ENCODE measurements around the gene WDR33.
"Not testable (repeated sequence)": the region's sequence is repeated elsewhere in the genome, so short reads cannot be mapped to it uniquely, and the experiment has no call there.

WDR33 gene

DNA sequence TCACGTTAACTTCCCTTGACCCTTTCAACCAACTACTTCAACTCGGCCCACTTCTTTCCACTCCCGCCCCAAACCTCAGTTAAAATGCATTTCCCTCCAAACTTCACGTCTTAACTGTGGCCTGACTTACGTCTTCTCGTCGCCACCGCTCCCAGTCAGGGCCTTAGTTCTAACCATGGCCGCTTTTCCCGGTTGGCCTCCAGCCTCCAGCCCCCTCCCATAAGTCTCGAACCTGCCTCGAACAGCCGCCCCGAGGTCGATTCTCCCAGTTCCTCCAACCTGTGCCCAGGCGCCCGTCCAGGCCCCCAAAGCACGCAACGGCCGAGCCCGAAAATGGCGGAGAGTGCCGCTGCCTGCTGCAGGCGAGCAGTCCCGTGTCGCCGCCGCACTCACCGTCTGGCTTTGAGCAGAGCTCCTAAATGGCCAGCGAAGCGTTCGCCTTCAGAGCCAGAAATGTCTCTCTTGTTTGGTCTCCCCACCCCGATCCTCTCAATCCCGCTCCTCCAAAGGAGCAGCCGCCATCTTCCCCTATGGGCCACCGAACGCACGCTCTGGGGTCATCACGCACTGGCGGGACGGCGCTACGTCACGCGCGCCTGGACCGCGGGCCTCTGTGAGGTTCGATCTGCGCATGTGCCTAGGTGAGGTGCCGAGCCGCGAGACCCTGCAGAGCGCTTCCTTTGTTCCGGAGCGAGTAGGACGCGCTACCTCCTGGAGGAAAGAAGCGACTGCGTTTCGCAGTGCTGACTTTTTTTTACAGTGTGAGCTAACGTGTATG lies at the start of gene WDR33:
TSS of gene WDR33 (minus strand) at position 553 of the 778 bp plus-strand sequence. CDS start 40,190 bp downstream, outside the sequence.
- H3K27me3 Mint-ChIP-seq: no peaks in the 10 kb centered on the region
- DNase-seq: peak; percentile 96
- peak within 1 kb of the TSS; percentile 94 for H3K4me3 Mint-ChIP-seq
- peaks cover 47% of the 10 kb centered on the region for H3K4me1 Mint-ChIP-seq
- H3K9me3 Mint-ChIP-seq: no peaks in the 10 kb centered on the region
- peak; percentile 99 for ATAC-seq
- H3K36me3 Mint-ChIP-seq (ENCODE audit: low read depth): peaks cover 24% of the 10 kb centered on the region
- peak within 1 kb of the TSS; percentile 99 for H3K27ac Mint-ChIP-seq

DNA sequence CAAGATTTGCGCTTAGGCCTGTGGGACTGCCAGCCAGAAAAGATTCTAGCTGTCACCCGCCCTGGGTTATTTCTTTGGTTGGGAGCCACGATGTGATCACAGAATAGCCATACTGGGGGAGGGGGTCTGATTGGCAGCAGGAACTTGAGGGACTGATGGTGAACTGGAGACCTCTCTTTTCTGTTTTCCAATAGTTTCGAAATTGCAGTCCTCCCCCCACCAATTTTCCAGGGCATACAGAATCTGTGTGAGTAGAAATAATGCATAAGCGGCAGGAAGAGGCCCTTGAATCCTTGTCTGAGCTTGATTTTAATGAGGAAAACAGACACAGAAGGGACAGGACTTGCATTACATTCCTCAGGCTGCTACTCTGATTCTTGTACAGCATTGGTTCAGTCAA lies 49.2 kb upstream of the WDR33 start:
- Mint-ChIP-seq H3K9me3 (no peaks in the 10 kb centered on the region), H3K27me3 (no peaks in the 10 kb centered on the region), H3K36me3 (ENCODE audit: low read depth) (peaks cover 34% of the 10 kb centered on the region), H3K4me1 (peaks cover 32% of the 10 kb centered on the region), H3K4me3 (no peak overlapping the region), H3K27ac (no peak overlapping the region)
- DNase-seq: no peak
- no peak for ATAC-seq

DNA sequence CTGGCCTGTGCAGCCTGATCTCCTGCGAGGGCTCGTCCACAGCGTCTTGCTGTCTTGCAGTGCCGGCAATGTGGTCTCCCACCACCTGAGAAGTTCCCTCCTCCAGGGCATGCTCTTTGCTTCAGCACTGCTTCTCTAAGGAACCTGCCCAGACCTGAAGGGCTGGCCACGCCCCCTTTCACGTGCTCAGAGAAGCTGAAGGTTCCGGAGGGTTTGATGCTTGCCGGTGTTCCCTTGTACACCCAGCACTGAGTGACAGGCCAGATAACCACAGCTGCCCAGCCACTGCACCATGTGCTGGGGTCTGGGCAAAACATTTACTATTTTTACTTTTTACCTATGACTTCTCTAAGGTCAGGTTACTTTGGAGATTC lies 48.7 kb upstream of the WDR33 start:
- Mint-ChIP-seq H3K9me3 (no peaks in the 10 kb centered on the region), H3K4me3 (peak overlapping the region; percentile 24), H3K36me3 (ENCODE audit: low read depth) (peaks cover 32% of the 10 kb centered on the region), H3K27ac (no peak overlapping the region), H3K27me3 (no peaks in the 10 kb centered on the region), H3K4me1 (peaks cover 36% of the 10 kb centered on the region)
- DNase-seq (peak; percentile 61), ATAC-seq (no peak)

DNA sequence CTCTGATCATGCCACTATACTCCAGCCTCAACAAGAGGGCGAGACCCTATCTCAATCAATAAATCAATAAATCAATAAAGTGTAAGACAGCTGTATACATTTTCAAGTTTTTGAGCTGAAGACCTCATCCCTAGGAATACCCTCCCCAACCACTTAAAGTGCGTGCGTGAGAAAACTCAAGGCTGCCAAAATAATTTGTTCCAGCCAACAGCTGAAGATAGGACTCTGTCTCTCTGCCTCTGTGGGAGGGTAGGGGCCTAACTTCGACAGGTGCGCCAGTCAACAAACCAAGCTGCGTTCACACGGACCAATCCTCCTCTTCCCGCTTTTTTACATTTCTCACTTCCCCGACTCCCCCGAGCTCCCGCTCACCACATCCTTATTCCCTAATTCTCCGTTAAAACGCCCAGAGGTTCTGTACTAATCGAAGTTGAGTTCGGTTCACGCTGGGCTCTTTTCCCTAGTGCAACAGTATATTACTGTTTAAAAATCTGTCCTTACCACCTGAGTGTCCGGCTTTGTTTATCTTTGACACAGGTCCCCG lies 46.4 kb upstream of the WDR33 start:
- H3K4me1 Mint-ChIP-seq: peaks cover 54% of the 10 kb centered on the region

DNA sequence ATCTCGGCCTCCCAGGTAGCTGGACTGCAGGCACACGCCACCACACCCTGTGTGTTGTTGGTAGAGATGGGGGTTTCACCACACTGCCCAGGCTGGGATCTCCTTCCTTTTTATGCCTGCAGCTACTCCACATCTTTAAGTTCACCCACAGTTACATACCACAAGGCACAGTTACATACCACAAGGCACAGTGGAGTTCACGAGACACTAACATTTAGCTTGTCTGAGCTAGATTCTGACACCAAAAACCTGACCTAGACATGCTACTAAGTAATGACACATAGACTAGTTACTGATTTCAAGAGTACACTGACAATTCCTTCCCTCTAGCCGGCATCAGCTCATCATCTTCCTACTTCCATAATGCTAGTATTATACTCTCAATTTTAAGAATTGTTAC lies 42.7 kb upstream of the WDR33 start:
- H3K36me3 Mint-ChIP-seq (ENCODE audit: low read depth): peaks cover 60% of the 10 kb centered on the region
- no peak for DNase-seq
- H3K4me1 Mint-ChIP-seq: peaks cover 48% of the 10 kb centered on the region
- no peaks in the 10 kb centered on the region for H3K9me3 Mint-ChIP-seq
- no peaks in the 10 kb centered on the region for H3K27me3 Mint-ChIP-seq
- no peak for ATAC-seq
- no peak overlapping the region for H3K4me3 Mint-ChIP-seq
- H3K27ac Mint-ChIP-seq: peak overlapping the region; percentile 6

More for the DNA sequence above, 46.4 kb upstream of the WDR33 start:
- peak overlapping the region; percentile 95 for H3K27ac Mint-ChIP-seq
- H3K36me3 Mint-ChIP-seq (ENCODE audit: low read depth): peaks cover 33% of the 10 kb centered on the region
- no peaks in the 10 kb centered on the region for H3K27me3 Mint-ChIP-seq
- ATAC-seq (no peak), DNase-seq (no peak)
- no peaks in the 10 kb centered on the region for H3K9me3 Mint-ChIP-seq
- peak overlapping the region; percentile 98 for H3K4me3 Mint-ChIP-seq

DNA sequence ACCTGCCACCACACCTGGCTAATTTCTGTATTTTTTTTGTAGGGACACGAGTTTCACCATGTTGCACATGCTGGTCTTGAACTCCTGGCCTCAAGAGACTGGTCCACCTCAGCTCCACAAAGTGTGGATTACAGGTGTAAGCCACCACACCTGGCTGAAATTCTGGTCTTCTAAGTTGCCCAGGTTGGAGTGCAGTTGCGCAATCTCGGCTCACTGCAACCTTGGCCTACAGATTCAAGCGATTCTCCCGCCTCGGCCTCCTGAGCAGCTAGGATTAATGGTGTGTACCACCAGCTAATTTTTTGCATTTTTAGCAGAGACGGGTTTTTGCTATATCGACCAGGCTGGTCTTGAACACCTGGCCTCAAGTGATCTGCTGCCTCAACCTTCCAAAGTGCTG lies 41.4 kb upstream of the WDR33 start:
- peaks cover 67% of the 10 kb centered on the region for H3K36me3 Mint-ChIP-seq (ENCODE audit: low read depth)
- H3K4me3 Mint-ChIP-seq: no peak overlapping the region
- DNase-seq (no peak), ATAC-seq (no peak)
- no peaks in the 10 kb centered on the region for H3K27me3 Mint-ChIP-seq
- peaks cover 41% of the 10 kb centered on the region for H3K4me1 Mint-ChIP-seq
- H3K27ac Mint-ChIP-seq: no peak overlapping the region
- H3K9me3 Mint-ChIP-seq: no peaks in the 10 kb centered on the region

DNA sequence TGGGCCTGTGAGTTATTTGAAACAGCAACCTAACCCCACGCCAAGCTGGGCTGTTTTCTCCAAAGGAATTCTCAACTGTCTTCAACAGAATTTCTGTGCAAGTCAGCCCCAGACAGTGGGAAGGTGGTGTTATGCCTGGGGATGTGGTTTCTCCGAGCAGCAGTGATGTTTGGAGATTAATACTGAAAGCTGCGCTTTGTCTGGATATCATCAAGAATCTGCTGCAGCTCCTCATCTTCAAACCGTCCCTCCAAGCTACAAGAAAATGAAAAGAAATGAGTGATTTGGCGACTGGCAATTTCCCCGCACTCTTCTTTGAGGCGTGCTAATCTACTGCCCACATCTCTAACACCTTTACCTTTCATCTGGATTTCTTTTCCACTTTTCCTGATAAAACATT lies 37.0 kb upstream of the WDR33 start:
- no peaks in the 10 kb centered on the region for H3K9me3 Mint-ChIP-seq
- H3K27me3 Mint-ChIP-seq: no peaks in the 10 kb centered on the region
- H3K36me3 Mint-ChIP-seq (ENCODE audit: low read depth): peaks cover 65% of the 10 kb centered on the region
- peaks cover 4% of the 10 kb centered on the region for H3K4me1 Mint-ChIP-seq
- no peak overlapping the region for H3K27ac Mint-ChIP-seq
- no peak overlapping the region for H3K4me3 Mint-ChIP-seq
- DNase-seq: no peak
- ATAC-seq: no peak

DNA sequence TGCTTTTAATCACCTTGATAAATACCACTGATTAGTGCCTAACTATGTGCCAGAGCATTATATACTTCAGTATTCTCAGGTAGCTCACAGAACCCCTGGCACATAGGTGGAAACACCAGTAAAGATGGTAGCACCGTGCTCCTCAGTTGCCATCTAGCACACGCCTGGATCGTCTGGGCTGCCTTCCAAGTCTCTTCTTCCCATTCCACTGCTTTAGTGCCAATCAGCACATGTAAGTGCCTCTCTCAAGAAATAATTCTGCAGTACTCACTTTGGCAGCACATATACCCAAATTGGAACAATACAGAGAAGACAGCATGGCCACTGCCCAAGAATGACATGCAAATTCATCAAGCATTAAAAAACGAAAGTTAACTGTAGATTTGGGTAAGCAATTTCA lies 34.0 kb upstream of the WDR33 start:
- Mint-ChIP-seq H3K9me3 (no peaks in the 10 kb centered on the region), H3K36me3 (ENCODE audit: low read depth) (peaks cover 44% of the 10 kb centered on the region), H3K4me3 (no peak overlapping the region), H3K27ac (no peak overlapping the region), H3K4me1 (no peaks in the 10 kb centered on the region), H3K27me3 (no peaks in the 10 kb centered on the region)
- DNase-seq: no peak
- no peak for ATAC-seq

DNA sequence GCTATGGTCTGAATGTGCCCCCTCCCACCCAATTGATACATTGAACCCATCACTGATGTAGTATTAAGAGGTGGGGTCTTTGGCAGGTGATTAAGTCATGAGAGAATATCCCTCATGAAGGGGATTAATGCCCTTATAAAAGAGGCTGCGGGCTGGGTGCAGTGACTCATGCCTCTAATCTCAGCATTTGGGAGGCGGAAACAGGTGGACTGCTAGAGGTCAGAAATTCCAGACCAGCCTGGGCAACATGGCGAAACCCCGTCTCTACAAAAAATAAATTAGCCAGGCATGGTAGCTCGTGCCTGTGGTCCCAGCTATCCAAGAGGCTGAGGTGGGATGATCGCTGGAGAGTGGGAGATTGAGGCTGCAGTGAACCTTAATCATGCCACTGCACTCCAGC lies 32.7 kb upstream of the WDR33 start:
- H3K4me3 Mint-ChIP-seq: no peak overlapping the region
- H3K36me3 Mint-ChIP-seq (ENCODE audit: low read depth): peaks cover 32% of the 10 kb centered on the region
- H3K9me3 Mint-ChIP-seq: no peaks in the 10 kb centered on the region
- H3K27ac Mint-ChIP-seq: no peak overlapping the region
- H3K27me3 Mint-ChIP-seq: no peaks in the 10 kb centered on the region
- DNase-seq (no peak), ATAC-seq (no peak)
- no peaks in the 10 kb centered on the region for H3K4me1 Mint-ChIP-seq

DNA sequence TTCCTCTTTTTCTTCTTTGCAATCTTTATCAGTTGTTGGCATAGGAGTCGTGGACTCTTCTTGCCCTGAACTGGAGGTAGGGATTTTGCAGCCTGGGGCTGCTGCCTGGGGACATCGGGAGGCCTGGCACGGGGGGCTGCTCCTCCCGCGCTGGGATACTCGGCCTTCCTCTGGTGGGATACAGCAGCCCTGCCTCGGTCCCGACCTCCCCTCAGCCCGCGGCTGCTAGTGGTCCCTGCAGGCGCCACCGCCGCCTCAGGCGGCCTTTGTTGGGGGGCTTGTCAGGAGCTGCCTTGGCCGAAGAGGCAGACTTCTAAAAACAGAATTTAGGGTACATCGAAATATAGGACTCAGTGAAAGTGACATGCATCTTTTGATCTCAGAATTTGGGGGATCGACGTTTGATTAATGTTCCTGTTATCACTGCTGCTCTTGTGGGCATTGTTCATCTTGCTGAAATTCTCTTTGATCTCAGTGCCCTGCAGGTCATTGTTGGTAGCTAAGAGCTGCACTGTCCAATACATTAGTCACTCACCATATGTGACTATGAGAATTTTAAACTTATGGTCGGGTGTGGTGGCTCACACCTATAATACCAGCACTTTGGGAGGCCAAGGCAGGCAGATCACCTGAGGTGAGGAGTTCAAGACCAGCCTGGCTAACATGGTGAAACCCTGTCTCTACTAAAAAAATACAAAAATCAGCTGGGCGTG lies 30.7 kb upstream of the WDR33 start:
- Mint-ChIP-seq H3K27me3 (no peaks in the 10 kb centered on the region), H3K9me3 (no peaks in the 10 kb centered on the region), H3K27ac (no peak overlapping the region), H3K36me3 (ENCODE audit: low read depth) (peaks cover 16% of the 10 kb centered on the region), H3K4me3 (no peak overlapping the region), H3K4me1 (no peaks in the 10 kb centered on the region)
- DNase-seq (no peak), ATAC-seq (no peak)

DNA sequence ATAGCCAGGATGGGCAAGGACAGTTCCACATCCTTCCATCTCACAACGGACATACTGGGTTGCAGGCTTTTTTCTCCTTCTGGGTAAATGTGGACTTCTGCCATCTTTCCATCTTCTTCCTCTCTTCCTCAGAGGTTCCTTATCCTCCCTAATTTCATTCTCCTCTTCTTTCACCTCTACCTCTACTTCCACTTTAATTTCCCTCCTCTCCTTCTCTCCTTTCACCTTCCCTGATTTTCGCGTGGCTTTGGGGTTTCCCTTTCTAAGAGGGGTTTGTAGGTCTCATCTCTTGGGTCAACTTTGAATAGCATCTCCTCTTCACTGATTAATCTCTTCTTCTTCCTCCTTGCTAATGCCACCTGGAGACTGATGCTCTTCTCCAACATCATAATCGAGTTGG lies 29.9 kb upstream of the WDR33 start:
- H3K9me3 Mint-ChIP-seq: no peaks in the 10 kb centered on the region
- no peak overlapping the region for H3K4me3 Mint-ChIP-seq
- H3K4me1 Mint-ChIP-seq: no peaks in the 10 kb centered on the region
- no peak for ATAC-seq
- H3K27me3 Mint-ChIP-seq: no peaks in the 10 kb centered on the region
- H3K27ac Mint-ChIP-seq: no peak overlapping the region
- peaks cover 11% of the 10 kb centered on the region for H3K36me3 Mint-ChIP-seq (ENCODE audit: low read depth)
- DNase-seq: no peak

DNA sequence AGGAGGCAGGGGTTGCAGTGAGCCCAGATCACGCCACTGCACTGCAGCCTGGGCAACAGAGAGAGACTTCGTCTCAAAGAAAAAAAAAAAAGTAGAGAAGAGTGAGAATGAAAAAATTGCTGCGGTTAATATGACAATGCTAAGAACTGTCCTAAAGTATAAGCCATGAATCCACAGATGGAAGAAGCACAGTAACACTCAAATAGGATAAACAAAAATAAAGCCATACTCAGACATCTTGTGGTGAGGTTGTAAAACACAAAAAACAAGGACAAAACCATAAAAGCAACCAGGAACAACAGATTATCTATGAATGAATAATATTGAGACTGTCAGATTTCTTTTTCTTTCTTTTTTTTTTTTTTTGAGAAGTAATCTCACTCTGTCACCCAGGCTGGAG lies 24.0 kb upstream of the WDR33 start:
- no peaks in the 10 kb centered on the region for H3K27me3 Mint-ChIP-seq

DNA sequence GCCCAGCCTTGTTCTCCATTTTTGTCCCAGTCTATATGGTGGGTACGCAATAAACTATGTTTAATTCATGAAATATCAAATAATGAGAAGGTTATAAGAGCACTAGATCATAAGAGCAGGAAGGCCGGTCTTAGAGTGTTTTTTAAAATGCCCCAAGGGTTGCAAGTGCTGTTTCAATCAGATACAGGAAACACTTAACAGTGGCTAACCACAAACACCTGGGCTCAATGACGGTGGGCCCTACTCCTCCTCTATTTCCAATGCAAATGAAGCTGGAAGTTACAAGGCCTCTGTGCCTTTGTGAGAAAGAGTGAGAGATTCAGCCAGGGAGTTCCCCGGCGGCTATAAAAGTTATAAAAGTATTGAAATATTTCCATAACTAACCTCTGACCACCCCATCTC lies 18.9 kb upstream of the WDR33 start:
- peak; percentile 68 for DNase-seq
- peak; percentile 99 for ATAC-seq
- Mint-ChIP-seq H3K27ac (peak overlapping the region; percentile 85), H3K4me1 (peaks cover 35% of the 10 kb centered on the region), H3K4me3 (peak overlapping the region; percentile 61), H3K9me3 (peaks cover 10% of the 10 kb centered on the region), H3K27me3 (no peaks in the 10 kb centered on the region), H3K36me3 (ENCODE audit: low read depth) (peaks cover 22% of the 10 kb centered on the region)

More for the DNA sequence above, 24.0 kb upstream of the WDR33 start:
- no peak for ATAC-seq
- Mint-ChIP-seq H3K4me3 (no peak overlapping the region), H3K4me1 (peaks cover 18% of the 10 kb centered on the region), H3K27ac (no peak overlapping the region), H3K9me3 (no peaks in the 10 kb centered on the region), H3K36me3 (ENCODE audit: low read depth) (no peaks in the 10 kb centered on the region)
- no peak for DNase-seq

DNA sequence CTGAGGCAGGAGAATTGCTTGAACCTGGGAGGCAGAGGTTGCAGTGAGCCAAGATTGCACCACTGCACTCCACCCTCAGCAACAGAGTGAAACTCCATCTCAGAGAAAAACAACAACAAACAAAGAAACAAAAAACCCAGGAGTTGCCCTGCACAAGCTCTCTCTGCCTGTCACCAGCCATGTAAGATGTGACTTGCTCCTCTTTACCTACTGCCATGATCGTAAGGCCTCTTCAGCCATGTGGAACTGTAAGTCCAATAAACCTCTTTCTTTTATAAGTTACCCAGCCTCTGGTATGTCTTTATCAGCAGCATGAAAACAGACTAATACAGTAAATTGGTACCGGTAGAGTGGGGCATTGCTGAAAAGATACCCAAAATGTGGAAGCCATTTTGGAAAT lies 15.7 kb upstream of the WDR33 start:
- Mint-ChIP-seq H3K4me1 (peaks cover 33% of the 10 kb centered on the region), H3K9me3 (peaks cover 10% of the 10 kb centered on the region), H3K36me3 (ENCODE audit: low read depth) (peaks cover 22% of the 10 kb centered on the region)
- not testable (repeated sequence) for H3K27ac Mint-ChIP-seq, ATAC-seq, DNase-seq, H3K27me3 Mint-ChIP-seq, H3K4me3 Mint-ChIP-seq

DNA sequence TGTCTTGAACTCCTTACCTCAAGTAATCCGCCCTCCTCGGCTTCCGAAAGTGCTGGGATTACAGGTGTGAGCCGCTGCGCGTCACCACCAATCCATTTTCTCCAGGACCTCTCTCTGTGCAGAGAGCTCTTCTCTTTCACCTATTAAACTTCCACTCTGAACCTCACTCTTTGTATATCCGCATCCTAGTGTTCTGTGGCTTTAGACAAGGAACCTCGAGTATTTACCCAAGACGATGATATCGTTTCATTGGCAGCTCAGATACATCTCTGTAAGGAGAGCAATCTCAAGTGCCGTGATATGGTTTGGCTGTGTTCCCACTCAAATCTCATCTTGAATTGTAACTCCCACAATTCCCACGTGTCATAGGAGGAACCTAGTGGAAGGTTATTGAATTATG lies 15.1 kb upstream of the WDR33 start:
- H3K4me3 Mint-ChIP-seq: no peak overlapping the region
- DNase-seq (no peak), ATAC-seq (no peak)
- peaks cover 10% of the 10 kb centered on the region for H3K9me3 Mint-ChIP-seq
- peaks cover 28% of the 10 kb centered on the region for H3K4me1 Mint-ChIP-seq
- no peaks in the 10 kb centered on the region for H3K27me3 Mint-ChIP-seq
- no peak overlapping the region for H3K27ac Mint-ChIP-seq
- peaks cover 22% of the 10 kb centered on the region for H3K36me3 Mint-ChIP-seq (ENCODE audit: low read depth)
